ENCODE data around the gene PRDM15.
"Not testable (repeated sequence)": the region's sequence is repeated elsewhere in the genome, so short reads cannot be mapped to it uniquely, and the experiment has no call there.

Gene PRDM15

GRCh38 chr21:41801321-41802197 lies 77.6 kb downstream of the PRDM15 start:
- no peak for DNase-seq

- no peak for DNase-seq
These were observed 78.5 kb downstream of the PRDM15 start for GRCh38 chr21:41800425-41801320.

DNA sequence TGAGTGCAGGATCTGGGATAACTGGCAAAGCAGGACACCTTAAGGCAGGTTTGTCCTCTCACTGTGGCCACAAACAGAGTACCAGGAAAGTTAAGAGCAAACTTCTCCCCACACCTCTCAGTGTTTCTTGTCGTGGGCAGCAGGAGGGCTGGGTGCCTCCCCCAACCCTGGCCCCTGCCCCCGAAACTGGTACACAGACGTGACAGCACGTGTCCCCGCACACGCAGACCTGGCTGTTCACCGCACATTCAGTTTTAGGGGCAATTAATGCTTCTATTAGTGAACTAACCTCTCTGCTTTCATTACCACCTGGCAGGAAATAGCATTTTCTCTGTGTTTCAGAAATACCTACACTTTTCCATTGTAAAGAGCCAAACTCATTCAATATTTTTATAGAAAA lies 79.4 kb downstream of the PRDM15 start:
- DNase-seq: no peak

DNA sequence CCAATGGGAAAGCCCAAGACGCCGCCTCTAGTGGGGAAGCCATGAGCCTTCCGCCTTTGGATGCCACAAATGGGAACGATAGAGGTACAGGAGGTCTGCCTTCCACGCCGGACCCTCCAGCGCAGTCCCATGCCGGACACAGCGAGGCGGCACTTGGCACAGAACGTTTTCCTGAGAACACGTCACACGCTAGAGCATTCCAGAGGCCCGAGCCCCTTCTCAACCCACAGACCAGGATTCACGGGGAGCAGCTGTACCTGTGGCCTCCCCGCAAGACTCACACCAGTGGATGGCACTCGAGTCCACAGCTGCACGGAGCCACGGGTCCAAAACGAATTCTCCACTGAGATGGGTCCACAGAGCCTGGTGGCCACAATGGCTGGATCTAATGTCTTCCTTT lies 80.8 kb downstream of the PRDM15 start:
- DNase-seq: no peak

DNA sequence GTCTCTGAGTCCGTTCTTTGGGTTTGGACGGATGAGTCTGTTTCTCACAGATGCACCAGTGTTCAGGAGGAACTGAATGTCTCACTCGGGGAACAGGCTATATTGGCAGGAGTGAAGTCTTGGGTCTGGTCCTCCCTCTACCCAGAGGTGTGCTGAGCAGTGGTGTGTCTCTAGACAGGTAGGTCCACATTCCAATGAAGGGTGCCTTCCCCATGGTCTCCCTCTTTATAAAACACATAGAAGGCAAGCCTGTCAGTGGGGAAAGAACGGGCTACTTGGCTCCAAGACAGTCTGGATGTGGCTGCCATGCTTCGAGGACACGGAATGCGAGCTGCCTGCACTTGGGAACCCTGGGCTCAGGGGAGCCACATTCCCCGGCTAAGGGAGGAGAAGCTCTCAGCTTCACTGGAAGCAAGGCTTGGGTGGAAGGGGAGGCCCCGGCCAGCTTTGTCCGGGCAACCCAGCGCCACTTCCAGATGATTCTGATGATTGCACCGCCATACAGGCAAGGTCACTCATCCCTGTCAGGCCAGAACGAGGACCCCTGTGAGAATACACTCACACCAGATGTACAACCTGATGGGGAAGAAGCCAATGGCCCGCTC lies 82.6 kb downstream of the PRDM15 start:
- no peak for DNase-seq

DNA sequence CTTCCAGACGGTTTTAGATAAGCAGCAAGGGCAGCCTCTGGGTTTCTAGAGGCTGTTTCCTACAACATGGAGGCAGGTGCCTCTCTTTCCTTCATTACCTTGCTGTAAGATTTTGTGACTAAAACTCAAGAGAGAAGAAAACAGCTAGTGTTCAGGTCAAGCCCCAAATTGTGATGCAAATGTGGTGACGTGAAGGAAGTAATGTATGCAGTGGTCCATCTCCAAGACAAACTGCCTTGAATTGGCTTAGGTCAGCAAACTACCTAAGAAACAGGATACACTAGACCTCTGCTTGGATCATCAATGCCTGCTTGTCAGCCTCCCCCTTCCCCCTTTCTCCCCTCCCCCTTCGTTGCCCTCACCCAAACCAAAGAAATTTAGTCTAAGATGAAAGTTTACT lies 83.4 kb downstream of the PRDM15 start:
- DNase-seq: no peak

- DNase-seq: no peak
These were observed 84.5 kb downstream of the PRDM15 start for GRCh38 chr21:41794600-41794999.

- no peak for DNase-seq
These were observed 86.4 kb downstream of the PRDM15 start for GRCh38 chr21:41792711-41793110.

DNA sequence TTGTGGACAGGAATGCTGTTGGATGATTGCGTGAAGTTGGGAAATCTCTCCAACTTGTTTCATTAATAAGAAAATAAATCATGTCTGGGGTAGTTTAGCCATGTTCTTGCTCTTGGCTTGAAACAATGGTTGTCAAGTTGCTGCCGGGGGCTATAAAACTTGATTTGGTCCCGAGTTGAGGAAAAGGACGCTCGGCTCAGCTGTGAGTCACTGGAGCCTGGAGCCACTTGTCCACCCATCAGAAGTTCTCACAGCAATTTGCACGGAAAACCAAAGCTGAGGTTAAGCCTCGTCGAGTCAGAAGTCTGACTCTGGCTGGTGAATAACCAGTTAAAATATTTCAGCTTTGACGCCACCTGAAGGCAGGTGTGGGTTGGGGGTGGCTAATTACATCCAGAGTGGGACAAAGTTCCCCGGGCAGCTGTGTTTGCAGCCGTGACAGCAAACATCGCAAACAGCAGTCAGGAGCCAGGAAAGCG lies 92.6 kb downstream of the PRDM15 start:
- DNase-seq: no peak

GRCh38 chr21:41785262-41785661 lies 93.9 kb downstream of the PRDM15 start:
- not testable (repeated sequence) for DNase-seq

DNA sequence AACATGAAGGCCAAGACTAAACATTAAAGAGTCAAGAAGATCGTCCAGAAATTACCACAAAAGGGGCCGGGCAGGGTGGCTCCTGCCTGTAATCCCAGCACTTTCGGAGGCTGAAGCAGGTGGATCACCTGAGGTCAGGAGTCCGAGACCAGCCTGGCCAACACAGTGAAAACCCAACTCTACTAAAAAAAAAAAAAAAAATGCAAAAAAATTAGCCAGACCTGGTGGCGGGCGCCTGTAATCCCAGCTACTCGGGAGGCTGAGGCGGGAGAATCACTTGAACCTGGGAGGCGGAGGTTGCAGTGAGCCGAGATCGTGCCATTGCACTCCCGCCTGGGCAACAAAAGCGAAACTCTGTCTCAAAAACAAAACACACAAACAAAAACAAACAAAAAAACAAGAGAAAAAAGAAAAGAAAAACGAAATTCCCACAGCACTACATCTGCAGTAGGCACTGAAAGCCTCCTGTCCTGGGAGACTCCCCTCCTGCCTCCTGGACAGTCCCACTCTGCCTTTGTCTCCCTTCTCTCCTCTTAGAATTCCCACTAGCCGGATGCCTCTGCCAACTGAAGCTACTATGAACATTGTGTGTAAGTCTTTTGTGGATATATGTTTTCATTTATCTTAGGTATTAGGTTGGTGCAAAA lies 94.6 kb downstream of the PRDM15 start:
- DNase-seq: no peak

DNA sequence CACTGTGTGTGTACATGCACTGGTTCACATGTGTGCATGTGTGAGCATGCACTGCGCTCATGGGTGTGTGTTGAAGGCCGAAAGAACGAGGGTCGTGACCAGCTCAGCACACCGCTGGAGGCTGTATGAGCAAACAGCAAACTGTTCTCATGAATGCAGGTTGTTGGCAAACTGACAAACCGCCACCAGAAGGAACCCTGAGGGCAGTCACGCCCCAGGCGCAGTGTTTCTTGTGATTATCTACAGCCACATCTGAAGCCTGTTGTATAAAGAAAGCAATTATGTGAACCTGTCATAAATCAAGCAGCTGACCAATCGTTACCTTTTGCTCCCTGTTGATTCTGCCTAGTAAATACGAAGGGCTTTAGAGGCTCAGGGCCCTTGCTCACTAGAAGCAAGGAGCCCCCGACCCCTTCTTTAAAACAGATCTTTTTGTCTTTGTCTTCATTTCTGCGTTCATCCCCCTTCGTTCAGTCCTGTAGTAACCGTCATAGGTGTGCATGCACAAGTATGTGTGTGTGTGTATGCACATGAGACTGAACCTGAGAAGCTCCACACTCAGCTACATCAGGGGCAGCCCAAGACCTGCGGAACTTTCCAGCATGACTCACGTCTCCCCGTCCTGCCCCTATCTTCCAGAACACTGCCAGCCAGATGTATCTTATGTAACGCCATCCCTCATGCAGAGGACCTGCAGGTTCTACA lies 95.5 kb downstream of the PRDM15 start:
- DNase-seq: no peak

DNA sequence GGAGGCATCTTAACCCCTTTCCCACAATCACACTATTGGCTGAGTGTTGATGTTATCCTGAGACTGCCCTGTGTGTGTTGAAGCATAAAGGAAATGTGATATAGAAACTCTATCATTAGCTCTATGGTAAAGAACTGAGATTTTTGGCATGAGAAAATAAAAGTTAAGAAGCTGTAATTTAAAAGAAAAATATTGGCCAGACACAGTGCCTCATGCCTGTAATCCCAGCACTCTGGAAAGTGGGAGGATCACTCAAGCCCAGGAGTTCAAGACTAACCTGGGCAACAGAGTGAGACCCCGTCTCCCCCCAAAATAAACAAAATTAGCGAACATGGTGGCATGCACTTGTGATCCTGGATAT lies 98.1 kb downstream of the PRDM15 start:
- no peak for DNase-seq

- DNase-seq: no peak
These were observed 98.7 kb downstream of the PRDM15 start for GRCh38 chr21:41780337-41781049.

GRCh38 chr21:41779659-41780058 lies 99.5 kb downstream of the PRDM15 start:
- DNase-seq: no peak

DNA sequence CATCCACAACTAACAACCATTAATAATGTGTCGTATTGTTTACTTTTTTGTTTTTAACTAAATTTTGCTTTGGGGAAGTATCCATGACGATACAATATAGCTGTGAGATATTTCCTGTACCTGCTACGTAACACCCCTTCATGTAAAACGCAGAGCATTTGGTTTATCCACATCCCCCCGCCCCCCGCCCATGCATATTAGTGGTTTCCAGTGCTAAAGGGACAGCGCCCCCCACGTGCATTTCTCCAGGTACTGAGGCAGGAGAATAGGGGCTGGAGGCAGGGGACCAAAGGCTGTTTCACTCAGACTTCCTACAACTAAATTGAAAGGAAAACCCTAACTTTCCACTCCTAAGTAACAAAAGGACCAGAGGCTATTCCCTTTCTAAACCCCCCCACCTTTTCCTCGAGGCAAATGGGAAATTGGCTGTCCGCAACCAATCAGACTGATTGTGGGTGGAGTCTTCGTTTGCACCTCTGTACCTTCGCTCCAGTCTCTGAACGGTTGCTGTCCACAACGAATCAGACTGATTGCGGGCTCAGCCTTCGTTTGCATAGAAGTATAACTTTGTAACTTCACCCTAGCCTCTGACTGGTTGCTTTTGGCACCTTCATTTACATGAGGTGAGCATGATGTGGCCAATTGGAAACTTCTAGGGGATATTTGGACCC lies 100.1 kb downstream of the PRDM15 start:
- no peak for DNase-seq

DNA sequence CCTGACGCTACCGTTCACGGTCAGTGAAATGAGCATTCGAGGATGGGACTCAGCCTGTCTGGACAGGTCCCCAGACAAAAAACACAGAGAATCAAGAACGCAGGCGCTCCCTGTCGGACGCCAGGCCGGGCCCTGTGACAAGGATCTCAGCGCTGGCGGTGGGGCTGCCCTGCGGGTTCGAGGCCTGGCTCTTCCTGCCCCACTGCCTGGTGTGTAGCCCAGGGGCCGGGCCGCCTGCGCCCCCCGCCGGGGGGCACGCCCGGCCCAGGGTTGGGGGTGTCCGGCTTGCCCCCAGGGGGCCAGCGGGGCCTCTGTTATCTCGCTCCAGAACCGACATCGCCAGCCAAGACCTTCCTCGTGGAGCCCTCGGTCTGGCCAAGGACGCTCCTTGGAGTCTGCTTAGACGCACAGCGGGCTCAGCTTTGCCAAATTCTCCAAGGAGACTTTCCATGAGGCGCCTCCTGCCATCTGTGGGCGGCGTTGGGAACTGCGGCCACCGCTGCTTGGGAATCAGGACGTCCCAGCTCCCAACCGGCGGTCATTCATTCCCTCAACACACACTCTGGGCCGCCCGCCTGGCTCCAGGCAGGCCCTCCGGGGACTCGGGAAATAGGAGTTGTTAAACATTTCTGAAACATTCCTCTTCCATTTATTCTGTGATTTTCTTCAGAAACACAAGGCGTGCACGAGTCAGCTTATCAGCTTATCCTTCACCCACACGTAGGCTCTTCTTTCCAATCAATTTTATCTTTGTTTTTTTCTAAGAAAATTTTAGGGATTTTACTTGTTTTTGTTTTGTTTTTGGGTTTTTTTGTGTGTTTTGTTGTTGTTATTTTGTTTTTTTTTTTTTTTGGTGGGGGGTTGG lies 101.0 kb downstream of the PRDM15 start:
- no peak for DNase-seq

- DNase-seq: no peak
These were observed 102.4 kb downstream of the PRDM15 start for GRCh38 chr21:41776778-41777177.

DNA sequence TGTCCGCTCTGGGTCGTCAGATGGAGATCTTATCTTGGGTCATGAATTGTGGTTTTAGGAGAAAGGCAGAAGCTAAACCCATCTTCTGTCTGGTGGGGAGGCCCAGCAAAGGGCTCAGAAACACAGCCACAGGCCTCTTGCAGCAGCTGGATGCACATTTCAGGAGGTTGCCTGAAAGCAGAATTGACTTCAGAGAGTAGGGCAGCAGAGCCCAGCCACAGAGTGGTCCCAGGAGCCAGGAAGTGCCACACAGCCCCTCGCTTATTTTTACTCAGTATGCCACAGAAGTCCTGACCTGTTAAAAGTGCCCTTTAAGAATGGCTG lies 104.0 kb downstream of the PRDM15 start:
- no peak for DNase-seq

All from activated CD8-positive, alpha-beta memory T cell treated with anti-CD3 and anti-CD28 coated beads for 24 hours (primary cell).